Neutrophil (primary cell): ENCODE results near the gene TMEM218.

Source experiments
- H3K27ac ChIP-seq: fragments of 200-600 bp; sonication (generic); 2 replicates; pipeline ENCODE4 v1.5.1; 2016; ENCODE audit warnings: mild to moderate bottlenecking, moderate library complexity
- H3K27me3 ChIP-seq: fragments of 200-600 bp; sonication (generic); 2 replicates; pipeline ENCODE4 v1.6.0; 2016; ENCODE audit warnings: mild to moderate bottlenecking
- H3K36me3 ChIP-seq: fragments of 200-600 bp; sonication (generic); 2 replicates; pipeline ENCODE4 v1.5.1; 2017
- H3K4me1 ChIP-seq, 2 experiments: fragments of 200-600 bp in 1 of 2; sonication (generic) in 1 of 2; 1 replicate in 1 of 2; 2 replicates in 1 of 2; pipeline versions ENCODE4 v1.5.1 to v1.6.1; 2013 to 2016; ENCODE audit warnings: low read depth in 1 of 2, low read length in 1 of 2, mild to moderate bottlenecking in 1 of 2, moderate library complexity in 1 of 2; ENCODE audit not compliant: control insufficient read depth in 1 of 2, insufficient read depth in 1 of 2
- H3K4me3 ChIP-seq, 2 experiments: fragments of 200-600 bp in 1 of 2; sonication (generic) in 1 of 2; 1 replicate in 1 of 2; 2 replicates in 1 of 2; pipeline ENCODE4 v1.5.1; 2013 to 2016; ENCODE audit warnings: low read depth in 1 of 2, low read length in 1 of 2, mild to moderate bottlenecking in 1 of 2, moderate library complexity in 1 of 2
- H3K9me3 ChIP-seq: fragments of 200-600 bp; sonication (generic); 2 replicates; pipeline ENCODE4 v1.5.1; 2016
- TF ChIP-seq, protein P1 (sequence below): fragments of 200-600 bp; sonication (generic); IDR thresholded peaks from 2 replicates; pipeline ENCODE4 v1.5.1; 2016; ENCODE audit warnings: antibody characterized with exemption

The TMEM218 gene

GRCh38 chr11:125055107-125055715 is 56.2 kb downstream of the TMEM218 start:
- no peaks in the 10 kb centered on the region for H3K4me1 ChIP-seq
- H3K27ac ChIP-seq = no peak overlapping the region
- TF ChIP-seq, protein P1, sequence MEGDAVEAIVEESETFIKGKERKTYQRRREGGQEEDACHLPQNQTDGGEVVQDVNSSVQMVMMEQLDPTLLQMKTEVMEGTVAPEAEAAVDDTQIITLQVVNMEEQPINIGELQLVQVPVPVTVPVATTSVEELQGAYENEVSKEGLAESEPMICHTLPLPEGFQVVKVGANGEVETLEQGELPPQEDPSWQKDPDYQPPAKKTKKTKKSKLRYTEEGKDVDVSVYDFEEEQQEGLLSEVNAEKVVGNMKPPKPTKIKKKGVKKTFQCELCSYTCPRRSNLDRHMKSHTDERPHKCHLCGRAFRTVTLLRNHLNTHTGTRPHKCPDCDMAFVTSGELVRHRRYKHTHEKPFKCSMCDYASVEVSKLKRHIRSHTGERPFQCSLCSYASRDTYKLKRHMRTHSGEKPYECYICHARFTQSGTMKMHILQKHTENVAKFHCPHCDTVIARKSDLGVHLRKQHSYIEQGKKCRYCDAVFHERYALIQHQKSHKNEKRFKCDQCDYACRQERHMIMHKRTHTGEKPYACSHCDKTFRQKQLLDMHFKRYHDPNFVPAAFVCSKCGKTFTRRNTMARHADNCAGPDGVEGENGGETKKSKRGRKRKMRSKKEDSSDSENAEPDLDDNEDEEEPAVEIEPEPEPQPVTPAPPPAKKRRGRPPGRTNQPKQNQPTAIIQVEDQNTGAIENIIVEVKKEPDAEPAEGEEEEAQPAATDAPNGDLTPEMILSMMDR = no peak

GRCh38 chr11:125053167-125053566 is 58.3 kb downstream of the TMEM218 start:
- no peaks in the 10 kb centered on the region for H3K9me3 ChIP-seq

More at GRCh38 chr11:125055107-125055715, 56.2 kb downstream of the TMEM218 start:
- Histone ChIP-seq H3K36me3 (no peaks in the 10 kb centered on the region), H3K9me3 (no peaks in the 10 kb centered on the region), H3K27me3 (peaks cover 14% of the 10 kb centered on the region), H3K4me3 (no peak overlapping the region)

DNA sequence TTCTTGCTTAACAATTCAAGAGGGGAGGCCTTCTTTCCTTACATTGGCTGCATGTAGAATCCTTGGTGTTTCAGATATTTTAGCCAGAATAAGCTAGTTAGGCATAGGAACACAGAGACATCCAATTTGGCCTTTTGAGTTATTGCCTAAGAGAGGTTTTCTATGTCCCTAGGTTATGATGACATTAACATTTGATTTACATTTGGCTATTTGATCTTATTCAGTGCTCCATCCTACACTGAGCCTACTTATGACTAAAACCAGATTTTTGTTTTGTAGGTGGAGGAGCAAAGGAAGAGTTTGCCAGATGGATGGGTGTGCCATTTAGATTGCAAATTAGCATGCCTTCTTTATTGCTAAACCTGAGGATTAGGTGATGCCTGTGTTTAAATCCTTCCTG is 59.4 kb downstream of the TMEM218 start:
- H3K9me3 ChIP-seq = no peaks in the 10 kb centered on the region
- H3K4me3 ChIP-seq = no peak overlapping the region
- TF ChIP-seq, protein P1 = no peak

More at GRCh38 chr11:125053167-125053566, 58.3 kb downstream of the TMEM218 start:
- no peak overlapping the region for H3K27ac ChIP-seq
- peaks cover 5% of the 10 kb centered on the region for H3K27me3 ChIP-seq
- TF ChIP-seq, protein P1 = no peak
- H3K4me3 ChIP-seq = no peak overlapping the region
- H3K36me3 ChIP-seq = no peaks in the 10 kb centered on the region
- no peaks in the 10 kb centered on the region for H3K4me1 ChIP-seq

DNA sequence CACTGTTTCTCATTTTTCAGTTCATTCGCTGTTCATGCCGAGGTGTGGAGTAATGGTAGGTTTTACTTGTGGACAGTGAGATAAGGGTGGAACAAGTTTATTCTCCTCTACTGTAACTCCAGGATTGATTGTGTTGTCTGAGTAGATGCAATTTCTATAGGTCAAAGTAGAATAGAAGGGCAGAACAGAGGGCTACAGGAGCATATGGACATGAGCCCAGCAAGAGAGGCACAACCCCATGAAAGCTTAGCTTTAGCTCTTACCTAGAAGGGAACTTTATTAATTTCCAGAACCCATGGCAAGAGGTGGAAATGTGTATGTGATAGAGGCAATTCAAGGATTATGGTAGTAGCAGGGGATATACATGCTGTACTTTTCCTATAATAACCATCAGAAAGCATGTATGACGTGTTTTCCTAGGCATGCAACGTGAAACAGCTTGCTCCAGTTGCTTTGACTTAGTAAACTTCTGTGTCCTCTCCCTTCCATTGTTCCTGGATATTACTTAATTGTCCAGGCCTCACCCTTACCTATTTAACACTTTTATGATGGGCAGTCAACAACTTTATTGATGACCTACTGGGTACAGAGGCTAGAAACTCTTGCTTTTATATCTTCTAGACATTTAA is 62.1 kb downstream of the TMEM218 start:
- Histone ChIP-seq H3K36me3 (no peaks in the 10 kb centered on the region), H3K4me1 (no peaks in the 10 kb centered on the region), H3K27ac (no peak overlapping the region), H3K9me3 (no peaks in the 10 kb centered on the region), H3K4me3 (no peak overlapping the region), H3K27me3 (no peaks in the 10 kb centered on the region)
- TF ChIP-seq, protein P1 = no peak

More for the DNA sequence above, 59.4 kb downstream of the TMEM218 start:
- Histone ChIP-seq H3K36me3 (no peaks in the 10 kb centered on the region), H3K27me3 (no peaks in the 10 kb centered on the region), H3K4me1 (no peaks in the 10 kb centered on the region), H3K27ac (no peak overlapping the region)
